IPS DF 4.7 (cell line): ENCODE results near the gene MYRFL.

Experiments
- DNase-seq: peaks from one replicate; pipeline ENCODE4 v3.0.0-alpha.2; 2013; ENCODE audit warnings: low spot score; ENCODE audit errors: extremely low read depth

The MYRFL gene

GRCh38 chr12:69931569-69931968 is 106.5 kb downstream of the MYRFL start:
- no peak for DNase-seq

GRCh38 chr12:69932154-69932553 is 107.1 kb downstream of the MYRFL start:
- DNase-seq, result peak; percentile 76

- peak; percentile 51 for DNase-seq
Measured at GRCh38 chr12:69932676-69933552, 107.9 kb downstream of the MYRFL start.

GRCh38 chr12:69934011-69934410 is 109.0 kb downstream of the MYRFL start:
- DNase-seq, result no peak

- DNase-seq, result no peak
Measured at GRCh38 chr12:69935651-69936100, 110.6 kb downstream of the MYRFL start.

- peak; percentile 58 for DNase-seq
Measured at GRCh38 chr12:69936214-69936731, 111.2 kb downstream of the MYRFL start.

GRCh38 chr12:69936766-69937165 is 111.7 kb downstream of the MYRFL start:
- DNase-seq, result no peak

- no peak for DNase-seq
Measured at GRCh38 chr12:69947123-69947522, 122.1 kb downstream of the MYRFL start.

GRCh38 chr12:69947897-69948296 is 122.9 kb downstream of the MYRFL start:
- no peak for DNase-seq

GRCh38 chr12:69948851-69949250 is 123.8 kb downstream of the MYRFL start:
- peak; percentile 58 for DNase-seq

- DNase-seq, result no peak
Measured at GRCh38 chr12:69949311-69950002, 124.4 kb downstream of the MYRFL start.

GRCh38 chr12:69951108-69951507 is 126.1 kb downstream of the MYRFL start:
- no peak for DNase-seq

GRCh38 chr12:69952890-69953289 is 127.9 kb downstream of the MYRFL start:
- no peak for DNase-seq

GRCh38 chr12:69961246-69961645 is 136.2 kb downstream of the MYRFL start:
- no peak for DNase-seq

- no peak for DNase-seq
Measured at GRCh38 chr12:69966409-69966808, 141.4 kb downstream of the MYRFL start.

- DNase-seq, result no peak
Measured at GRCh38 chr12:69966839-69967238, 141.8 kb downstream of the MYRFL start.

GRCh38 chr12:69969011-69969410 is 144.0 kb downstream of the MYRFL start:
- DNase-seq, result no peak

GRCh38 chr12:69972136-69972535 is 147.1 kb downstream of the MYRFL start:
- DNase-seq, result no peak

GRCh38 chr12:69978020-69978419 is 153.0 kb downstream of the MYRFL start:
- no peak for DNase-seq

GRCh38 chr12:69981881-69982475 is 157.0 kb downstream of the MYRFL start:
- no peak for DNase-seq

- DNase-seq, result no peak
Measured at GRCh38 chr12:69984241-69984640, 159.2 kb downstream of the MYRFL start.

- DNase-seq, result peak; percentile 36
Measured at GRCh38 chr12:69985656-69986055, 160.6 kb downstream of the MYRFL start.
